ENCODE data around the gene GRIN2C. TPM values are rescaled to one million over a fixed set of nuclear protein-coding genes. Genes with fewer than 3 reads are reported as not detected.
"Not testable (repeated sequence)": the region's sequence is repeated elsewhere in the genome, so short reads cannot be mapped to it uniquely, and the experiment has no call there.

The GRIN2C gene
- total and polyA plus RNA-seq, 2 donors (not counting 1 experiment from before 2014, with no cell fraction given) = 0.03 TPM; not detected in 1

DNA sequence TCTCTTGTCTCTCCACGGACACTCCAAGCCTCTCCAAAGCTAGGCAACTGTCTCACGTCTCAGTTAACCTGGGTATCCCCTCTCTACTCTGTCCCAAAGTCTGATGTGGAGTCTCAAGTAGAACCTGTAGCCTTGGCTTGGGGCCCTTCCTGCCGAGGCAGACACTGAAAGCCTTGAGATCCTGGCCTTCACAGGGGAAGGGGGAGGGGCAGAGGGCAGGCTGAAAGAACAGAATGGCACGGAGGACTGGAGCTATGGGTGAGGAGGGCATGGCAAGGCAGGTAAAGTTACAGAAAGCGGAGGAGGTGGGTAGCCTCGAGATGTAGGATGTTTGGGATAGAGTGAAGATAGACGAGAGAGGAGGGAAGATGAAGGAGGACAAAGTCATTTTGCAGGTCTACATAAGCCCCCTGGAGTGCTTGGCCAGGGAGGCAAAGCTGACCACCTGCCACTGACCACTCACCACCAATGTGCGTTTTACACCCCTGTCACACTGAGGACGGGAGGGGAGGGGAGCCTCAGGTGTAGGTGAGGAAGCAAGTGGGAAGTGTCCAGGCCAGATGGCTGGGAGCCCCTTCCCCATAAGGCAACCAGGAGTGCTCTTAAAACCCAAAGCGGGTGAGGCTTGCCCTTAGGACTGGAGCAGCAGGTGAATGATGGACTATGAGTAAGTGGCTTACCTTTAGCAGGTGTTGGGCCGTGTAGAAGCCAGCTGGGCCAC is 11.8 kb upstream of the GRIN2C start:
- peak overlapping the region; percentile 65 for H3K4me3 Mint-ChIP-seq
- Histone ChIP-seq H3K9me3 (ENCODE audit: control extremely low read depth in 1 of 3, control insufficient read depth in 2 of 3, insufficient read depth in 1 of 3, low read length in 2 of 3) (no peaks in the 10 kb centered on the region), H3K4me1 (ENCODE audit: control insufficient read depth in 2 of 2, insufficient read depth in 2 of 2, low read length in 2 of 2) (peaks cover 12 to 15% of the 10 kb centered on the region in 2 donors), H3K27ac (ENCODE audit: low read length in 2 of 2) (no peak overlapping the region), H4K20me1 (ENCODE audit: control insufficient read depth, insufficient read depth, low read length, poor library complexity, severe bottlenecking) (no peaks in the 10 kb centered on the region), H3K27me3 (replicated peaks in 1 of 4; ENCODE audit: control extremely low read depth in 1 of 4, control insufficient read depth in 3 of 4, insufficient read depth in 4 of 4, low read length in 3 of 4) (no peaks in the 10 kb centered on the region), H3K4me2 (replicated peaks; ENCODE audit: low read depth, low read length, poor library complexity, severe bottlenecking) (peak overlapping the region; percentile 100), H3K9ac (ENCODE audit: low read length) (no peak overlapping the region), H2AFZ (ENCODE audit: insufficient read depth, low read depth, low read length, poor library complexity, severe bottlenecking) (no peak overlapping the region), H3K36me3 (replicated peaks in 1 of 2; ENCODE audit: control extremely low read depth in 1 of 2, control insufficient read depth in 1 of 2, extremely low read depth in 1 of 2, insufficient read depth in 2 of 2, low read length in 1 of 2) (no peaks in the 10 kb centered on the region), H3K4me3 (ENCODE audit: control extremely low read depth in 1 of 5, extremely low read depth in 1 of 5, insufficient read depth in 1 of 5, low read depth in 2 of 5, low read length in 4 of 5) (no peak overlapping the region), H3K79me2 (ENCODE audit: control insufficient read depth, insufficient read depth, low read length) (peaks cover 8% of the 10 kb centered on the region)
- POLR2A ChIA-PET = interaction anchor here (1.8 kb wide), 1 partner anchor 129 kb away, joined by 4 read pairs; no protein-coding TSS in a partner anchor
- H3K27me3 Mint-ChIP-seq = no peaks in the 10 kb centered on the region
- peak; percentile 29 for DNase-seq
- 95% methylated on average over 6 of the region's 11 CpGs for WGBS (ENCODE audit: insufficient coverage)
- TF ChIP-seq, protein P1, sequence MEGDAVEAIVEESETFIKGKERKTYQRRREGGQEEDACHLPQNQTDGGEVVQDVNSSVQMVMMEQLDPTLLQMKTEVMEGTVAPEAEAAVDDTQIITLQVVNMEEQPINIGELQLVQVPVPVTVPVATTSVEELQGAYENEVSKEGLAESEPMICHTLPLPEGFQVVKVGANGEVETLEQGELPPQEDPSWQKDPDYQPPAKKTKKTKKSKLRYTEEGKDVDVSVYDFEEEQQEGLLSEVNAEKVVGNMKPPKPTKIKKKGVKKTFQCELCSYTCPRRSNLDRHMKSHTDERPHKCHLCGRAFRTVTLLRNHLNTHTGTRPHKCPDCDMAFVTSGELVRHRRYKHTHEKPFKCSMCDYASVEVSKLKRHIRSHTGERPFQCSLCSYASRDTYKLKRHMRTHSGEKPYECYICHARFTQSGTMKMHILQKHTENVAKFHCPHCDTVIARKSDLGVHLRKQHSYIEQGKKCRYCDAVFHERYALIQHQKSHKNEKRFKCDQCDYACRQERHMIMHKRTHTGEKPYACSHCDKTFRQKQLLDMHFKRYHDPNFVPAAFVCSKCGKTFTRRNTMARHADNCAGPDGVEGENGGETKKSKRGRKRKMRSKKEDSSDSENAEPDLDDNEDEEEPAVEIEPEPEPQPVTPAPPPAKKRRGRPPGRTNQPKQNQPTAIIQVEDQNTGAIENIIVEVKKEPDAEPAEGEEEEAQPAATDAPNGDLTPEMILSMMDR (IDR thresholded peaks at IDR 0.05) = no peak
- TF ChIP-seq EZH2 (IDR thresholded peaks at IDR 0.05; ENCODE audit: borderline replicate concordance, insufficient read depth, low read depth, low read length, poor library complexity, severe bottlenecking) = no peak
- no peak overlapping the region for H3K27ac Mint-ChIP-seq
- peaks cover 12% of the 10 kb centered on the region for H3K4me1 Mint-ChIP-seq
- no peaks in the 10 kb centered on the region for H3K9me3 Mint-ChIP-seq (ENCODE audit: insufficient read depth)
- no peak for ATAC-seq (ENCODE audit: low read depth)
- intact Hi-C loops (cut with micrococcal nuclease) = no loop called here
- CTCF ChIA-PET = interaction anchor here (2.3 to 6.2 kb wide), 2 partner anchors 11 to 214 kb away, joined by 12 to 54 read pairs; partner anchors contain the start of gene GRIN2C

DNA sequence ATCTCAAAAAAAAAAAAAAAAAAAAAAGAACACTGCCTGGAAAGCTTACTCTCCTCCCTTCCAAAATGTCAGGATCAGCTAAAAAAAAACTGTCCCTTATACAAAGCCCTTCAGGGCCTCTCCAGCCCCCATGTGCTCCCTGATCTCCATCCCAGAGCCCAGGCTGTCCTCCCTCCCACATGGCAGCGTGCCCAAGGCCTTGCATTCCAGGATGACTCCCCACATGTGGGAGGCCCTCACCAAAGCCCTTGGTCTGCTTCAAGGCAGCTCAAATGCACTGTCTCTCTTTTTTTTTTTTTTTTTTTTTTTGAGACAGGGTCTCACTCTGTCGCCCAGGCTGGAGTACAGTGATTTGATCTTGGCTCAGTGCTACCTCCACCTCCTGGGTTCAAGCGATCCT is 10.8 kb upstream of the GRIN2C start:
- H3K27ac ChIP-seq (ENCODE audit: low read length in 2 of 2) = no peak overlapping the region
- peaks cover 8% of the 10 kb centered on the region for H3K79me2 ChIP-seq (ENCODE audit: control insufficient read depth, insufficient read depth, low read length)
- WGBS (ENCODE audit: insufficient coverage) = 78% methylated on average over 1 of the region's 3 CpGs
- Mint-ChIP-seq H3K27ac (no peak overlapping the region), H3K4me3 (no peak overlapping the region), H3K27me3 (no peaks in the 10 kb centered on the region), H3K9me3 (ENCODE audit: insufficient read depth) (no peaks in the 10 kb centered on the region), H3K4me1 (peaks cover 12% of the 10 kb centered on the region)
- peaks cover 12 to 15% of the 10 kb centered on the region in 2 donors for H3K4me1 ChIP-seq (ENCODE audit: control insufficient read depth in 2 of 2, insufficient read depth in 2 of 2, low read length in 2 of 2)
- no peaks in the 10 kb centered on the region for H3K27me3 ChIP-seq (replicated peaks in 1 of 4; ENCODE audit: control extremely low read depth in 1 of 4, control insufficient read depth in 3 of 4, insufficient read depth in 4 of 4, low read length in 3 of 4)
- no peak overlapping the region for H3K4me3 ChIP-seq (ENCODE audit: control extremely low read depth in 1 of 5, extremely low read depth in 1 of 5, insufficient read depth in 1 of 5, low read depth in 2 of 5, low read length in 4 of 5)
- ATAC-seq (ENCODE audit: low read depth) (no peak), DNase-seq (no peak)
- ChIA-PET CTCF (interaction anchor here (0.7 to 6.2 kb wide), 6 partner anchors 10 to 213 kb away, joined by 3 to 54 read pairs (median 4); partner anchors contain the start of gene GRIN2C), POLR2A (interaction anchor here (0.6 kb wide), 1 partner anchor 125 kb away, joined by 5 read pairs; no protein-coding TSS in a partner anchor)
- no peak overlapping the region for H3K4me2 ChIP-seq (replicated peaks; ENCODE audit: low read depth, low read length, poor library complexity, severe bottlenecking)
- intact Hi-C loops (cut with micrococcal nuclease) = no loop called here
- H4K20me1 ChIP-seq (ENCODE audit: control insufficient read depth, insufficient read depth, low read length, poor library complexity, severe bottlenecking) = no peaks in the 10 kb centered on the region
- H3K36me3 ChIP-seq (replicated peaks in 1 of 2; ENCODE audit: control extremely low read depth in 1 of 2, control insufficient read depth in 1 of 2, extremely low read depth in 1 of 2, insufficient read depth in 2 of 2, low read length in 1 of 2) = no peaks in the 10 kb centered on the region
- H3K9ac ChIP-seq (ENCODE audit: low read length) = no peak overlapping the region
- H3K9me3 ChIP-seq (ENCODE audit: control extremely low read depth in 1 of 3, control insufficient read depth in 2 of 3, insufficient read depth in 1 of 3, low read length in 2 of 3) = no peaks in the 10 kb centered on the region
- no peak overlapping the region for H2AFZ ChIP-seq (ENCODE audit: insufficient read depth, low read depth, low read length, poor library complexity, severe bottlenecking)
- TF ChIP-seq, protein P1 (IDR thresholded peaks at IDR 0.05) = no peak
- TF ChIP-seq EZH2 (IDR thresholded peaks at IDR 0.05; ENCODE audit: borderline replicate concordance, insufficient read depth, low read depth, low read length, poor library complexity, severe bottlenecking) = no peak

DNA sequence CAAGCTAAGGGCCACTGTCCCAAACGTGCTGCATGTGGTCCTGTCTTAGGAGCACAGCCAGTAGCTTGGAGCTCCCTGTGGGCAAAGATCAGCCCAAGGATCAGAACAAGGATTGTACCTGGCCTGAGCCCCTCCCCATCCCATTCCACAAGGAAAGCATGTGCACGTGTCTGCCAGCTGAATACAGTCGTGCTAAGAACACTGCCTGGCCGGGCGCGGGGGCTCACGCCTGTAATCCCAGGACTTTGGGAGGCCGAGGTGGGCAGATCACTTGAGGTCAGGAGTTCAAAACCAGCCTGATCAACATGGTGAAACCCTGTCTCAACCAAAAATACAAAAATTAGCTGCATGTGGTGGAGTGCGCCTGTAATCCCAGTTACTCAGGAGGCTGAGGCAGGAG is 10.3 kb upstream of the GRIN2C start:
- ChIA-PET CTCF (interaction anchor here (0.9 to 6.2 kb wide), 5 partner anchors 9 to 213 kb away, joined by 3 to 54 read pairs (median 4); partner anchors contain the start of gene GRIN2C), POLR2A (interaction anchor here (0.6 kb wide), 1 partner anchor 125 kb away, joined by 5 read pairs; no protein-coding TSS in a partner anchor)
- DNase-seq; H3K9me3 Mint-ChIP-seq (ENCODE audit: insufficient read depth); H3K9me3 ChIP-seq (ENCODE audit: control extremely low read depth in 1 of 3, control insufficient read depth in 2 of 3, insufficient read depth in 1 of 3, low read length in 2 of 3); H3K27me3 ChIP-seq (replicated peaks in 1 of 4; ENCODE audit: control extremely low read depth in 1 of 4, control insufficient read depth in 3 of 4, insufficient read depth in 4 of 4, low read length in 3 of 4); H3K4me2 ChIP-seq (replicated peaks; ENCODE audit: low read depth, low read length, poor library complexity, severe bottlenecking); ATAC-seq (ENCODE audit: low read depth); intact Hi-C loops (cut with micrococcal nuclease); H2AFZ ChIP-seq (ENCODE audit: insufficient read depth, low read depth, low read length, poor library complexity, severe bottlenecking); H3K27ac Mint-ChIP-seq; H3K4me3 ChIP-seq (ENCODE audit: control extremely low read depth in 1 of 5, extremely low read depth in 1 of 5, insufficient read depth in 1 of 5, low read depth in 2 of 5, low read length in 4 of 5); H3K27me3 Mint-ChIP-seq; H3K4me3 Mint-ChIP-seq; H3K9ac ChIP-seq (ENCODE audit: low read length); H3K79me2 ChIP-seq (ENCODE audit: control insufficient read depth, insufficient read depth, low read length); H3K27ac ChIP-seq (ENCODE audit: low read length in 2 of 2); H4K20me1 ChIP-seq (ENCODE audit: control insufficient read depth, insufficient read depth, low read length, poor library complexity, severe bottlenecking); H3K36me3 ChIP-seq (replicated peaks in 1 of 2; ENCODE audit: control extremely low read depth in 1 of 2, control insufficient read depth in 1 of 2, extremely low read depth in 1 of 2, insufficient read depth in 2 of 2, low read length in 1 of 2): not testable (repeated sequence)
- peaks cover 12 to 15% of the 10 kb centered on the region in 2 donors for H3K4me1 ChIP-seq (ENCODE audit: control insufficient read depth in 2 of 2, insufficient read depth in 2 of 2, low read length in 2 of 2)
- 95% methylated on average over 8 of the region's 9 CpGs for WGBS (ENCODE audit: insufficient coverage)
- peaks cover 12% of the 10 kb centered on the region for H3K4me1 Mint-ChIP-seq
